Thoracic aorta (tissue), 2 donors: ENCODE results near the gene DGKZ. TPM values are rescaled to one million over a fixed set of nuclear protein-coding genes. Genes with fewer than 3 reads are reported as not detected.

Experiments used
- ATAC-seq: fragments of 150-250 bp; one replicate; pipeline ENCODE4 v1.8.0; 2017; ENCODE audit warnings: low read depth; ENCODE audit not compliant: insufficient number of reproducible peaks, low FRiP score
- DNase-seq: peaks from one replicate; pipeline ENCODE4 v3.0.0-alpha.2; 2020; ENCODE audit warnings: low spot score
- H3K27ac ChIP-seq, 2 donors: fragments of 200-600 bp; sonication (generic); 1 replicate in 1 of 2; 2 replicates in 1 of 2; pipeline ENCODE4 v1.5.1; 2016; ENCODE audit warnings: mild to moderate bottlenecking in 2 of 2, moderate library complexity in 2 of 2
- H3K27me3 ChIP-seq: fragments of 200-600 bp; sonication (generic); replicated peaks from 2 replicates; pipeline ENCODE4 v1.6.0; 2016; ENCODE audit warnings: mild to moderate bottlenecking; ENCODE audit not compliant: insufficient read depth
- H3K36me3 ChIP-seq: fragments of 200-600 bp; sonication (generic); one replicate; pipeline ENCODE4 v1.5.1; 2016
- H3K4me1 ChIP-seq, 2 donors: fragments of 200-600 bp; sonication (generic); 1 replicate in 1 of 2; 2 replicates in 1 of 2; pipeline versions ENCODE4 v1.5.1 to v1.6.0; 2016; ENCODE audit warnings: low read depth in 2 of 2, mild to moderate bottlenecking in 1 of 2; ENCODE audit not compliant: control insufficient read depth in 1 of 2
- H3K4me3 ChIP-seq: fragments of 200-600 bp; sonication (generic); 2 replicates; pipeline ENCODE4 v1.5.1; 2016; ENCODE audit warnings: mild to moderate bottlenecking
- H3K9me3 ChIP-seq: fragments of 200-600 bp; sonication (generic); 2 replicates; pipeline ENCODE4 v1.5.1; 2016
- total RNA-seq, 2 donors: library from RNA; depleted of rRNA; stranded (reverse); fragments of >200 nt; gene quantifications; one replicate each; pipeline versions ENCODE4 v1.1.0 to v1.2.3, GENCODE V29; 2016
- TF ChIP-seq, protein P1 (sequence below): fragments of 200-600 bp; sonication (generic); IDR thresholded peaks from one replicate; pipeline ENCODE4 v1.5.1; 2019; ENCODE audit warnings: antibody characterized with exemption

Gene DGKZ
- total RNA-seq, 2 donors from 2014 or later = 40.6 to 68.2 TPM

GRCh38 chr11:46380340-46381047 lies 33.2 kb downstream of the DGKZ start:
- no peaks in the 10 kb centered on the region for H3K27me3 ChIP-seq
- ATAC-seq (peak; percentile 32), DNase-seq (no peak)
- peak overlapping the region in 1 of 2 donors; percentile 26 for H3K27ac ChIP-seq
- no peaks in the 10 kb centered on the region for H3K9me3 ChIP-seq
- TF ChIP-seq, protein P1, sequence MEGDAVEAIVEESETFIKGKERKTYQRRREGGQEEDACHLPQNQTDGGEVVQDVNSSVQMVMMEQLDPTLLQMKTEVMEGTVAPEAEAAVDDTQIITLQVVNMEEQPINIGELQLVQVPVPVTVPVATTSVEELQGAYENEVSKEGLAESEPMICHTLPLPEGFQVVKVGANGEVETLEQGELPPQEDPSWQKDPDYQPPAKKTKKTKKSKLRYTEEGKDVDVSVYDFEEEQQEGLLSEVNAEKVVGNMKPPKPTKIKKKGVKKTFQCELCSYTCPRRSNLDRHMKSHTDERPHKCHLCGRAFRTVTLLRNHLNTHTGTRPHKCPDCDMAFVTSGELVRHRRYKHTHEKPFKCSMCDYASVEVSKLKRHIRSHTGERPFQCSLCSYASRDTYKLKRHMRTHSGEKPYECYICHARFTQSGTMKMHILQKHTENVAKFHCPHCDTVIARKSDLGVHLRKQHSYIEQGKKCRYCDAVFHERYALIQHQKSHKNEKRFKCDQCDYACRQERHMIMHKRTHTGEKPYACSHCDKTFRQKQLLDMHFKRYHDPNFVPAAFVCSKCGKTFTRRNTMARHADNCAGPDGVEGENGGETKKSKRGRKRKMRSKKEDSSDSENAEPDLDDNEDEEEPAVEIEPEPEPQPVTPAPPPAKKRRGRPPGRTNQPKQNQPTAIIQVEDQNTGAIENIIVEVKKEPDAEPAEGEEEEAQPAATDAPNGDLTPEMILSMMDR = no peak
- H3K4me1 ChIP-seq = peaks cover 9 to 11% of the 10 kb centered on the region in 2 donors
- peak overlapping the region; percentile 93 for H3K4me3 ChIP-seq
- H3K36me3 ChIP-seq = peaks cover 12% of the 10 kb centered on the region

GRCh38 chr11:46381048-46381818 lies 34.0 kb downstream of the DGKZ start, which contains the start of gene MDK:
Gene MDK (plus strand): TSS chr11:46381669. CDS start chr11:46382058, 389 bp downstream.
- no peaks in the 10 kb centered on the region for H3K9me3 ChIP-seq
- TF ChIP-seq, protein P1 = no peak
- H3K36me3 ChIP-seq = peaks cover 5% of the 10 kb centered on the region
- DNase-seq = no peak
- H3K4me1 ChIP-seq = peaks cover 9 to 11% of the 10 kb centered on the region in 2 donors
- H3K27ac ChIP-seq = peak within 1 kb of the TSS in 1 of 2 donors; percentile 26
- H3K27me3 ChIP-seq = no peaks in the 10 kb centered on the region
- peak within 1 kb of the TSS; percentile 93 for H3K4me3 ChIP-seq
- ATAC-seq = no peak

DNA sequence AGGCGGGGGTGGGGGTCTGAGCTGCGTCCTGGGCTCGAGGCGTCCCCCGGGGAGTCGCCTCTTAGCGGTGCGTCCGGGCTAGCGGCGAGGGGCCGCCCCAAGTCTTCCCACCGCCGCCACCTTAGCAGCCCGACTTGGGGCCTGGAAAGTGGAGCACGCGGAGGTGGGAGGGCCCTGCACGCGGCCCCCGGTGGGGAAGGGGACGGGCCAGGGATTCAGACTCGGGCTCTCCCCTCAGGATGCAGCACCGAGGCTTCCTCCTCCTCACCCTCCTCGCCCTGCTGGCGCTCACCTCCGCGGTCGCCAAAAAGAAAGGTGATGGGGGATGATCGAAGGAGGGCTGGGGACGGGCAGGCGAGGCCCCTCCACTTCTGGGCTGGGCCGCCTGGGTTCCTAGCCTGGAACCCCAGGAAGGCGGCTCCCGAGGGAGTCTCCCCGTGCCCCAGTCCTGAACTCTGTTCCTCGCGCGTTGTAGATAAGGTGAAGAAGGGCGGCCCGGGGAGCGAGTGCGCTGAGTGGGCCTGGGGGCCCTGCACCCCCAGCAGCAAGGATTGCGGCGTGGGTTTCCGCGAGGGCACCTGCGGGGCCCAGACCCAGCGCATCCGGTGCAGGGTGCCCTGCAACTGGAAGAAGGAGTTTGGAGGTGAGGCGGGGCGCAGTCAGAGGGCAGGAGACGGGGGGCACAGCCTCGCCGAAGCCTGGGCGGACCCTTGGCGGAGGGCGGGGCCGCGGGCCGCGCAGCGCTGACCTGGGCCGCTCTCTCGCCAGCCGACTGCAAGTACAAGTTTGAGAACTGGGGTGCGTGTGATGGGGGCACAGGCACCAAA lies 34.8 kb downstream of the DGKZ start:
- no peak for ATAC-seq
- DNase-seq = no peak
- no peaks in the 10 kb centered on the region for H3K27me3 ChIP-seq
- TF ChIP-seq, protein P1 = no peak
- peaks cover 9 to 11% of the 10 kb centered on the region in 2 donors for H3K4me1 ChIP-seq
- H3K27ac ChIP-seq = no peak overlapping the region
- H3K36me3 ChIP-seq = no peaks in the 10 kb centered on the region
- no peaks in the 10 kb centered on the region for H3K9me3 ChIP-seq
- H3K4me3 ChIP-seq = peak overlapping the region; percentile 93

GRCh38 chr11:46382646-46383403 lies 35.6 kb downstream of the DGKZ start:
- H3K27me3 ChIP-seq = no peaks in the 10 kb centered on the region
- H3K4me3 ChIP-seq = peak overlapping the region; percentile 93
- H3K27ac ChIP-seq = no peak overlapping the region
- H3K4me1 ChIP-seq = peaks cover 9 to 11% of the 10 kb centered on the region in 2 donors
- H3K36me3 ChIP-seq = no peaks in the 10 kb centered on the region
- DNase-seq = no peak
- TF ChIP-seq, protein P1 = peak; percentile 28
- no peaks in the 10 kb centered on the region for H3K9me3 ChIP-seq
- ATAC-seq = no peak
